Keratinocyte (primary cell): ENCODE results near the gene LRRC37A3.

Experiments used
- EZH2 ChIP-seq: IDR thresholded peaks from one replicate; pipeline ENCODE4 v1.6.1; 2012; ENCODE audit warnings: inconsistent platforms, mild to moderate bottlenecking, low read length, moderate library complexity
- TF ChIP-seq, protein P1 (sequence below), 3 experiments: IDR thresholded peaks in 1 of 3; conservative IDR thresholded peaks in 1 of 3; optimal IDR thresholded peaks in 1 of 3; 2 replicates in 2 of 3; 3 replicates in 1 of 3; pipeline versions ENCODE3 to v1.5.1; 2011; ENCODE audit warnings: low read length in 3 of 3, mild to moderate bottlenecking in 3 of 3, moderate library complexity in 2 of 3, control low read depth in 1 of 3, inconsistent platforms in 1 of 3; ENCODE audit not compliant: insufficient read depth in 2 of 3; ENCODE audit errors: extremely low read depth in 1 of 3

DNA sequence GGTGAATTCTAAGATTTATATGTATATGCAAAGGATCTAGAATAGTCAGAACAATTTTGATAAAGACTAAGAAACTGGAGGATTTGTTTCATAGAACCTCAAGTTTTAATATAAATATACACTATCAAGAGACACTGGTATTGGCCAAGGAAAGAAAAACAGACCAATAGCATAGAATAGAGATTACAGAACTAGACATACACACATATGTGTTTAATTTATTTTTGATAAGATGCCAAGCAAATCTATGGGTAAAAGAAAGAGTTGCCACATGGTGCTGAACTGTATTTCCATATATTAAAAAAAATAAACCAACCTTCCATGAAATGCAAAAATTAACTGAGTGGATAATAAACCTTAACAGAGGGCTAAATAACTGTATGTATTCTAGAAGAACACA is 27.9 kb upstream of the LRRC37A3 start:
- TF ChIP-seq, protein P1, sequence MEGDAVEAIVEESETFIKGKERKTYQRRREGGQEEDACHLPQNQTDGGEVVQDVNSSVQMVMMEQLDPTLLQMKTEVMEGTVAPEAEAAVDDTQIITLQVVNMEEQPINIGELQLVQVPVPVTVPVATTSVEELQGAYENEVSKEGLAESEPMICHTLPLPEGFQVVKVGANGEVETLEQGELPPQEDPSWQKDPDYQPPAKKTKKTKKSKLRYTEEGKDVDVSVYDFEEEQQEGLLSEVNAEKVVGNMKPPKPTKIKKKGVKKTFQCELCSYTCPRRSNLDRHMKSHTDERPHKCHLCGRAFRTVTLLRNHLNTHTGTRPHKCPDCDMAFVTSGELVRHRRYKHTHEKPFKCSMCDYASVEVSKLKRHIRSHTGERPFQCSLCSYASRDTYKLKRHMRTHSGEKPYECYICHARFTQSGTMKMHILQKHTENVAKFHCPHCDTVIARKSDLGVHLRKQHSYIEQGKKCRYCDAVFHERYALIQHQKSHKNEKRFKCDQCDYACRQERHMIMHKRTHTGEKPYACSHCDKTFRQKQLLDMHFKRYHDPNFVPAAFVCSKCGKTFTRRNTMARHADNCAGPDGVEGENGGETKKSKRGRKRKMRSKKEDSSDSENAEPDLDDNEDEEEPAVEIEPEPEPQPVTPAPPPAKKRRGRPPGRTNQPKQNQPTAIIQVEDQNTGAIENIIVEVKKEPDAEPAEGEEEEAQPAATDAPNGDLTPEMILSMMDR (optimal IDR thresholded peaks at IDR 0.05 in 1 of 3, IDR thresholded peaks at IDR 0.05 in 1 of 3, conservative IDR thresholded peaks at IDR 0.05 in 1 of 3; ENCODE audit: extremely low read depth in 1 of 3, insufficient read depth in 2 of 3, low read length in 3 of 3), result no peak
- TF ChIP-seq EZH2, result no peak
